ENCODE data around the gene S100A11. TPM values are rescaled to one million over a fixed set of nuclear protein-coding genes. Genes with fewer than 3 reads are reported as not detected.

Gene S100A11
- total and polyA plus RNA-seq, 9 of the 15 experiments (the other 6 are each of a cell fraction or from before 2014, with no cell fraction given): 131 to 808 (median 235) TPM

DNA sequence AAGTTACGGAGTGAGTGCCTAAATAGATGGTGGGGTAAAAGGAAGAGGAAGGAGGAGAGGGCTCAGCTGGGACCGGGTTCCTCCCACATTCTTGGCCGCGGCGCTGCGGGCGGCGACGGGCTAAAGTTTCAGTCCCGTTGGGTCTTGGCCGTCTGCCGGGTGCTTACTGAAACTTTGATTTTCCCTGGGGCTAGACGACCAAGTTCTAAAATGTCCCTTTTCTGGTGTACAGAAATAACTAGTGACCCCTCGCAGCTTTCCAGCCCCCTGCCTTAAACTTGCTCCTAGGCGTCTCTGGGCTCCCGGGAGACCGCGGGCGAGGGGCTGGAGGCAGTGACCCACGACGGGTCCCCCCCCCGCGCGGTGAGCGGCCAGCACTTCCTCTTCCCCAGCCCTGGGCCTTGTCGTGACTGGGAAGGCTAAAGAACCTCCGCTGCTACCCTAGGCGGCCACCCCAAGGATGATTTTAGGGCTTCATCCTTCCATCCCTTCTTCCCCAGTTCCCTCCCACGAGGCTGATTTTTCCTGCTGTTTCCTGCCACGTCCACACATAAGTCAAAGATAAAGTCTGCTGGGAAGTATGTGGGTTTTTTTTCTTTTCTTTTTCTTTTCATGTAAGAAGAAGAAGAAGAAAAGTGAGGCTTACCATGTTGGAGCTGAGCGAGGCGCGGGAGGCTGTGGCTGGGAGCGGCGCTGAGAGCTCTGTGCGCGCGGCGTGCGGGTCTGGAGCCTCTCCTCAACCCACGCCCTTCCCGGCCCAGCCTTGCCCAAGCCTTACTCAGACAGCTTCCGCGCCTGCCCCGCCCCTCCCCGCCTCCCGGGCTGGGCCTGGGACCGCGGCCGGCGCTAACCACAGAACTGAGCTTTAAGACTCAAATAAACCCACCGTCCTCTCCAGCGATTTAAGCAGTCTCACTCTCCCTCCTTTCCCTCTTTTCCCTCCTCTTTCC, at the start of gene S100A11 (continued):
- no peak for TF ChIP-seq BMI1 (IDR thresholded peaks at IDR 0.05; ENCODE audit: low read length)
- no peak for TF ChIP-seq PURB (CRISPR knock-in tag; IDR thresholded peaks at IDR 0.05; ENCODE audit: low read depth)
- no peak for TF ChIP-seq RBM22 (IDR thresholded peaks at IDR 0.05; ENCODE audit: low read depth, low read length, poor library complexity, severe bottlenecking)
- no peak for TF ChIP-seq DEAF1 (CRISPR knock-in tag; IDR thresholded peaks at IDR 0.05)
- TF ChIP-seq FOXA1 (IDR thresholded peaks at IDR 0.05; ENCODE audit: borderline replicate concordance): no peak
- TF ChIP-seq NFIX (CRISPR knock-in tag; IDR thresholded peaks at IDR 0.05; ENCODE audit: low read depth): no peak
- no peak for TF ChIP-seq E2F8 (IDR thresholded peaks at IDR 0.05; ENCODE audit: low read depth, partially characterized antibody)
- no peak for TF ChIP-seq U2AF1 (optimal IDR thresholded peaks at IDR 0.05; ENCODE audit: low read depth, low read length)
- TF ChIP-seq KLF10 (CRISPR knock-in tag; IDR thresholded peaks at IDR 0.05): no peak
- TF ChIP-seq, protein P1, sequence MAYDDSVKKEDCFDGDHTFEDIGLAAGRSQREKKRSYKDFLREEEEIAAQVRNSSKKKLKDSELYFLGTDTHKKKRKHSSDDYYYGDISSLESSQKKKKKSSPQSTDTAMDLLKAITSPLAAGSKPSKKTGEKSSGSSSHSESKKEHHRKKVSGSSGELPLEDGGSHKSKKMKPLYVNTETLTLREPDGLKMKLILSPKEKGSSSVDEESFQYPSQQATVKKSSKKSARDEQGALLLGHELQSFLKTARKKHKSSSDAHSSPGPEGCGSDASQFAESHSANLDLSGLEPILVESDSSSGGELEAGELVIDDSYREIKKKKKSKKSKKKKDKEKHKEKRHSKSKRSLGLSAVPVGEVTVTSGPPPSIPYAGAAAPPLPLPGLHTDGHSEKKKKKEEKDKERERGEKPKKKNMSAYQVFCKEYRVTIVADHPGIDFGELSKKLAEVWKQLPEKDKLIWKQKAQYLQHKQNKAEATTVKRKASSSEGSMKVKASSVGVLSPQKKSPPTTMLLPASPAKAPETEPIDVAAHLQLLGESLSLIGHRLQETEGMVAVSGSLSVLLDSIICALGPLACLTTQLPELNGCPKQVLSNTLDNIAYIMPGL (CRISPR knock-in tag; IDR thresholded peaks at IDR 0.05): no peak
- no peak for TF ChIP-seq C11orf30 (IDR thresholded peaks at IDR 0.05; ENCODE audit: low read depth)
- TF ChIP-seq KLF13 (tag; IDR thresholded peaks at IDR 0.05; ENCODE audit: borderline replicate concordance, low read depth): no peak
- TF ChIP-seq CEBPB (tag; IDR thresholded peaks at IDR 0.05): peak; percentile 56
- no peak for TF ChIP-seq ZNF408 (CRISPR knock-in tag; IDR thresholded peaks at IDR 0.05; ENCODE audit: low read depth)
- TF ChIP-seq ZNF695 (CRISPR knock-in tag; IDR thresholded peaks at IDR 0.05): no peak
- no peak for TF ChIP-seq SNIP1 (IDR thresholded peaks at IDR 0.05; ENCODE audit: low read depth)
- no peak for TF ChIP-seq ZNF780A (CRISPR knock-in tag; IDR thresholded peaks at IDR 0.05)
- TF ChIP-seq, protein P2, sequence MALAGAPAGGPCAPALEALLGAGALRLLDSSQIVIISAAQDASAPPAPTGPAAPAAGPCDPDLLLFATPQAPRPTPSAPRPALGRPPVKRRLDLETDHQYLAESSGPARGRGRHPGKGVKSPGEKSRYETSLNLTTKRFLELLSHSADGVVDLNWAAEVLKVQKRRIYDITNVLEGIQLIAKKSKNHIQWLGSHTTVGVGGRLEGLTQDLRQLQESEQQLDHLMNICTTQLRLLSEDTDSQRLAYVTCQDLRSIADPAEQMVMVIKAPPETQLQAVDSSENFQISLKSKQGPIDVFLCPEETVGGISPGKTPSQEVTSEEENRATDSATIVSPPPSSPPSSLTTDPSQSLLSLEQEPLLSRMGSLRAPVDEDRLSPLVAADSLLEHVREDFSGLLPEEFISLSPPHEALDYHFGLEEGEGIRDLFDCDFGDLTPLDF (CRISPR knock-in tag; IDR thresholded peaks at IDR 0.05): no peak
